Activated B cell treated with CpG ODN at 0.5 μM for 24 hours (primary cell): ENCODE data around the gene SH2D3C. TPM values are rescaled to one million over a fixed set of nuclear protein-coding genes. Genes with fewer than 3 reads are reported as not detected.
"Not testable (repeated sequence)": the region's sequence is repeated elsewhere in the genome, so short reads cannot be mapped to it uniquely, and the experiment has no call there.

ENCODE experiments used
- ATAC-seq: fragments of 200-7000 bp; cut with Tn5 transposase; one replicate; pipeline ENCODE4 v1.10.0; 2021; ENCODE audit warnings: low read depth, mild to moderate bottlenecking, moderate library complexity
- CTCF ChIA-PET: fragments of 350-600 bp; sonication (Branson Sonifier 250); formaldehyde crosslinking; loops from one replicate; lab custom pipeline; 2021; ENCODE audit warnings: antibody characterized with exemption; lab: Charles Lee
- POLR2A ChIA-PET: fragments of 350-600 bp; sonication (Branson Sonifier 250); formaldehyde crosslinking; loops from one replicate; lab custom pipeline; 2021; ENCODE audit warnings: antibody characterized with exemption; lab: Charles Lee
- DNase-seq: peaks from one replicate; pipeline ENCODE4 v3.0.0; 2022
- H3K27ac Mint-ChIP-seq: one replicate; pipeline ENCODE4 v1.8.0; 2020; ENCODE audit warnings: mixed read lengths
- H3K27me3 Mint-ChIP-seq: one replicate; pipeline ENCODE4 v1.8.0; 2021; ENCODE audit warnings: mixed read lengths
- H3K36me3 Mint-ChIP-seq: one replicate; pipeline ENCODE4 v1.8.0; 2021; ENCODE audit warnings: low read depth, mixed read lengths
- H3K4me1 Mint-ChIP-seq: one replicate; pipeline ENCODE4 v1.8.0; 2021; ENCODE audit warnings: mixed read lengths
- H3K4me3 Mint-ChIP-seq: one replicate; pipeline ENCODE4 v1.8.0; 2020; ENCODE audit warnings: mild to moderate bottlenecking, mixed read lengths
- H3K9me3 Mint-ChIP-seq: one replicate; pipeline ENCODE4 v1.8.0; 2020; ENCODE audit warnings: mixed read lengths
- CTCF ChIP-seq: fragments of 200-600 bp; IDR thresholded peaks from one replicate; pipeline ENCODE4 v1.8.0; 2022; ENCODE audit warnings: antibody characterized with exemption, mild to moderate bottlenecking
- intact Hi-C: fragments of 100-400 bp; cut with micrococcal nuclease; formaldehyde crosslinking; loops from one replicate; pipeline ENCODE4 v1.15.1; 2024
- total RNA-seq: library from RNA; stranded (reverse); gene quantifications from 2 replicates; pipeline ENCODE4 v1.2.3, GENCODE V29; 2022

SH2D3C gene
- total RNA-seq, 1 donor from 2014 or later: 51.8 TPM

- POLR2A ChIA-PET: interaction anchor here (1.8 kb wide), 1 partner anchor 15 kb away, joined by 10 read pairs; the partner anchor contains the start of gene SH2D3C
- no peak for TF ChIP-seq CTCF
- intact Hi-C loops: no loop called here
- Mint-ChIP-seq H3K4me1 (peaks cover 61% of the 10 kb centered on the region), H3K27ac (peak overlapping the region; percentile 60), H3K36me3 (peaks cover 71% of the 10 kb centered on the region), H3K27me3 (no peaks in the 10 kb centered on the region), H3K9me3 (no peaks in the 10 kb centered on the region), H3K4me3 (no peak overlapping the region)
- ATAC-seq: peak; percentile 51
- CTCF ChIA-PET: interaction anchor here (0.6 to 4.1 kb wide), 6 partner anchors 15 to 109 kb away, joined by 3 to 25 read pairs (median 3); partner anchors contain the start of genes CDK9 and SH2D3C
- no peak for DNase-seq
Observed at GRCh38 chr9:127763918-127764384, 14.5 kb downstream of the SH2D3C start.

- TF ChIP-seq CTCF: no peak
- no peak overlapping the region for H3K4me3 Mint-ChIP-seq
- peak overlapping the region; percentile 46 for H3K27ac Mint-ChIP-seq
- POLR2A ChIA-PET: interaction anchor here (0.6 to 1.4 kb wide), 3 partner anchors 9 to 30 kb away, joined by 3 to 4 read pairs (median 3); partner anchors contain the start of gene SH2D3C
- no peaks in the 10 kb centered on the region for H3K27me3 Mint-ChIP-seq
- H3K4me1 Mint-ChIP-seq: peaks cover 46% of the 10 kb centered on the region
- no peak for ATAC-seq
- DNase-seq: no peak
- intact Hi-C loops: no loop called here
- H3K9me3 Mint-ChIP-seq: no peaks in the 10 kb centered on the region
- CTCF ChIA-PET: interaction anchor here (4.1 kb wide), 1 partner anchor 107 kb away, joined by 25 read pairs; no protein-coding TSS in a partner anchor
- H3K36me3 Mint-ChIP-seq: peaks cover 65% of the 10 kb centered on the region
Observed at GRCh38 chr9:127762111-127762676, 16.3 kb downstream of the SH2D3C start.

- H3K27ac Mint-ChIP-seq: no peak overlapping the region
- intact Hi-C loops: no loop called here
Observed at GRCh38 chr9:127761491-127761956, 16.9 kb downstream of the SH2D3C start.

GRCh38 chr9:127761061-127761460, 17.4 kb downstream of the SH2D3C start:
- Mint-ChIP-seq H3K36me3 (peaks cover 54% of the 10 kb centered on the region), H3K27me3 (no peaks in the 10 kb centered on the region), H3K4me3 (no peak overlapping the region), H3K4me1 (peaks cover 36% of the 10 kb centered on the region), H3K9me3 (no peaks in the 10 kb centered on the region), H3K27ac (no peak overlapping the region)
- ChIA-PET POLR2A (interaction anchor here (1.4 kb wide), 1 partner anchor 18 kb away, joined by 3 read pairs; the partner anchor contains the start of gene SH2D3C), CTCF (interaction anchor here (1.1 kb wide), 1 partner anchor 26 kb away, joined by 3 read pairs; the partner anchor contains the start of gene TOR2A)
- intact Hi-C loops: no loop called here
- ATAC-seq (no peak), DNase-seq (no peak)
- TF ChIP-seq CTCF: no peak

More at GRCh38 chr9:127761491-127761956, 16.9 kb downstream of the SH2D3C start:
- POLR2A ChIA-PET: interaction anchor here (1.3 to 1.4 kb wide), 2 partner anchors 9 to 17 kb away, joined by 3 read pairs; partner anchors contain the start of gene SH2D3C
- no peak overlapping the region for H3K4me3 Mint-ChIP-seq
- CTCF ChIA-PET: interaction anchor here (1.1 kb wide), 1 partner anchor 27 kb away, joined by 3 read pairs; the partner anchor contains the start of gene TOR2A
- ATAC-seq (no peak), DNase-seq (no peak)
- no peak for TF ChIP-seq CTCF
- H3K36me3 Mint-ChIP-seq: peaks cover 59% of the 10 kb centered on the region
- H3K4me1 Mint-ChIP-seq: peaks cover 41% of the 10 kb centered on the region
- H3K9me3 Mint-ChIP-seq: no peaks in the 10 kb centered on the region
- no peaks in the 10 kb centered on the region for H3K27me3 Mint-ChIP-seq

- ChIA-PET POLR2A (interaction anchor here (0.8 kb wide), 1 partner anchor 34 kb away, joined by 3 read pairs; no protein-coding TSS in a partner anchor), CTCF (no interaction called here)
- DNase-seq: no peak
- Mint-ChIP-seq H3K4me1 (peaks cover 20% of the 10 kb centered on the region), H3K4me3 (no peak overlapping the region), H3K27ac (no peak overlapping the region), H3K9me3 (no peaks in the 10 kb centered on the region), H3K27me3 (no peaks in the 10 kb centered on the region), H3K36me3 (peaks cover 39% of the 10 kb centered on the region)
- TF ChIP-seq CTCF: no peak
- intact Hi-C loops: no loop called here
- ATAC-seq: no peak
Observed at GRCh38 chr9:127758843-127759242, 19.6 kb downstream of the SH2D3C start.

GRCh38 chr9:127756776-127757175, 21.7 kb downstream of the SH2D3C start:
- peaks cover 35% of the 10 kb centered on the region for H3K36me3 Mint-ChIP-seq
- ChIA-PET POLR2A (interaction anchor here (0.7 kb wide), 3 partner anchors 11 to 288 kb away, joined by 3 to 5 read pairs (median 3); no protein-coding TSS in a partner anchor), CTCF (interaction anchor here (0.9 kb wide), 1 partner anchor 14 kb away, joined by 5 read pairs; no protein-coding TSS in a partner anchor)
- ATAC-seq, intact Hi-C loops, H3K27ac Mint-ChIP-seq, DNase-seq, H3K4me3 Mint-ChIP-seq, H3K4me1 Mint-ChIP-seq, H3K27me3 Mint-ChIP-seq, H3K9me3 Mint-ChIP-seq: not testable (repeated sequence)
